Measurements from ENCODE around the gene RD3L. TPM values are rescaled to one million over a fixed set of nuclear protein-coding genes. Genes with fewer than 3 reads are reported as not detected.

The RD3L gene
- total and polyA plus RNA-seq, 2 of the 13 experiments (the other 11 are each of a cell fraction or from before 2014, with no cell fraction given) = not detected

DNA sequence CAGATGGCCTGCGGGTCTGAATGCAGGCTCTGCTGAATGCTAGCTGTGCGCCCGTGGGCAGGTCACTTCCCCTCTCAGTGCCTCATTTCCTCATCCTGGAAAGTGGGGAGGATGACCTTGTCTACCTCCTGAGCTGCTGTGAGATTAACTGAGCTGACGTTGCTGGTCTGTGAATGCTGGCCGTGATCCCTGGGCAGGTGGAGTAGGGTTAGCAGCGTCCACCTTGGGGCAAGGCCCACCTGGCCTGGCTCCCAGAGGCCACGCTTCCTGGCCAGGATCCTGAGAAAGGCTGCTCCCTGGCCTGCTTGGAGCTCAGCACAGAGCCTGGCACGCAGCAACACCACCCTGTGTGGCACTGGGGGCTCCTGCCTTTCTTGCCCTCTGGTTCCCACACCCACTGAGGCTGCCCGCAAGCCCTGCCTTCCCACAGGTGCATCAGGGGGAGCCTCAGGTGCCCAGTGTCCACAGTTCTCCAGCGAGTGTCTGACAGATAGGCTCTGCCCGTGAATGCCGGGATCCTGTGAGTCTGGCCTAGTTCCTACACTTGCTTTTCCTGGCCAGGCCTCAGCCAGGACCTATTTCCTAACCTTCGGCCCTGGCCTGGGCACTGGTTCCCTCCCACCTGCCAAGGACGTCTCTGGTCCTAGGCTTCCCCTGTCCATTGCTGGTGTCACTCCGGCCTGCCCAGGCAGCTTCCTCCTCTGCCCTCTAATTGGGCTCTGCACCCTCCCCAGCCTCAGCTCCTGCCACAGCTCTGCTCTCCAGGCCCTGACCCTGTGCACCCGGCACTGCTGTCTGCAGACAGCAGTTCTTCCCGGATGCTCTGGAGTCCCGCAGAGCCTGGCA lies 51.3 kb downstream of the RD3L start (continued):
- TF ChIP-seq, protein P1, sequence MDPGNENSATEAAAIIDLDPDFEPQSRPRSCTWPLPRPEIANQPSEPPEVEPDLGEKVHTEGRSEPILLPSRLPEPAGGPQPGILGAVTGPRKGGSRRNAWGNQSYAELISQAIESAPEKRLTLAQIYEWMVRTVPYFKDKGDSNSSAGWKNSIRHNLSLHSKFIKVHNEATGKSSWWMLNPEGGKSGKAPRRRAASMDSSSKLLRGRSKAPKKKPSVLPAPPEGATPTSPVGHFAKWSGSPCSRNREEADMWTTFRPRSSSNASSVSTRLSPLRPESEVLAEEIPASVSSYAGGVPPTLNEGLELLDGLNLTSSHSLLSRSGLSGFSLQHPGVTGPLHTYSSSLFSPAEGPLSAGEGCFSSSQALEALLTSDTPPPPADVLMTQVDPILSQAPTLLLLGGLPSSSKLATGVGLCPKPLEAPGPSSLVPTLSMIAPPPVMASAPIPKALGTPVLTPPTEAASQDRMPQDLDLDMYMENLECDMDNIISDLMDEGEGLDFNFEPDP (CRISPR knock-in tag; conservative IDR thresholded peaks at IDR 0.05) = no peak
- no peak for TF ChIP-seq PRMT3 (CRISPR knock-in tag; IDR thresholded peaks at IDR 0.05; ENCODE audit: borderline replicate concordance, low read depth)
- no peak for TF ChIP-seq ZNF558 (CRISPR knock-in tag; IDR thresholded peaks at IDR 0.05; ENCODE audit: borderline replicate concordance)
- TF ChIP-seq ZNF766 (CRISPR knock-in tag; IDR thresholded peaks at IDR 0.05; ENCODE audit: borderline replicate concordance) = no peak
- TF ChIP-seq RFX3 (CRISPR knock-in tag; IDR thresholded peaks at IDR 0.05) = no peak
- peak; percentile 59; the same call in 1 of the 2 replicates for TF ChIP-seq ZNF776 (CRISPR knock-in tag; IDR thresholded peaks at IDR 0.05)
- TF ChIP-seq, protein P2, sequence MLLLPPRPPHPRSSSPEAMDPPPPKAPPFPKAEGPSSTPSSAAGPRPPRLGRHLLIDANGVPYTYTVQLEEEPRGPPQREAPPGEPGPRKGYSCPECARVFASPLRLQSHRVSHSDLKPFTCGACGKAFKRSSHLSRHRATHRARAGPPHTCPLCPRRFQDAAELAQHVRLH (CRISPR knock-in tag; IDR thresholded peaks at IDR 0.05; ENCODE audit: borderline replicate concordance, low read depth) = no peak
- 0 out of 2 replicates have a peak, but pooled peaks have one; percentile 38 for TF ChIP-seq SALL2 (CRISPR knock-in tag; IDR thresholded peaks at IDR 0.05)
- no peak for TF ChIP-seq HOXA9 (CRISPR knock-in tag; IDR thresholded peaks at IDR 0.05; ENCODE audit: borderline replicate concordance)
- TF ChIP-seq, protein P3, sequence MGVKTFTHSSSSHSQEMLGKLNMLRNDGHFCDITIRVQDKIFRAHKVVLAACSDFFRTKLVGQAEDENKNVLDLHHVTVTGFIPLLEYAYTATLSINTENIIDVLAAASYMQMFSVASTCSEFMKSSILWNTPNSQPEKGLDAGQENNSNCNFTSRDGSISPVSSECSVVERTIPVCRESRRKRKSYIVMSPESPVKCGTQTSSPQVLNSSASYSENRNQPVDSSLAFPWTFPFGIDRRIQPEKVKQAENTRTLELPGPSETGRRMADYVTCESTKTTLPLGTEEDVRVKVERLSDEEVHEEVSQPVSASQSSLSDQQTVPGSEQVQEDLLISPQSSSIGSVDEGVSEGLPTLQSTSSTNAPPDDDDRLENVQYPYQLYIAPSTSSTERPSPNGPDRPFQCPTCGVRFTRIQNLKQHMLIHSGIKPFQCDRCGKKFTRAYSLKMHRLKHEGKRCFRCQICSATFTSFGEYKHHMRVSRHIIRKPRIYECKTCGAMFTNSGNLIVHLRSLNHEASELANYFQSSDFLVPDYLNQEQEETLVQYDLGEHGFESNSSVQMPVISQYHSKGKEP (CRISPR knock-in tag; IDR thresholded peaks at IDR 0.05) = no peak
- no peak for TF ChIP-seq ZBTB42 (CRISPR knock-in tag; IDR thresholded peaks at IDR 0.05)
- TF ChIP-seq, protein P4, sequence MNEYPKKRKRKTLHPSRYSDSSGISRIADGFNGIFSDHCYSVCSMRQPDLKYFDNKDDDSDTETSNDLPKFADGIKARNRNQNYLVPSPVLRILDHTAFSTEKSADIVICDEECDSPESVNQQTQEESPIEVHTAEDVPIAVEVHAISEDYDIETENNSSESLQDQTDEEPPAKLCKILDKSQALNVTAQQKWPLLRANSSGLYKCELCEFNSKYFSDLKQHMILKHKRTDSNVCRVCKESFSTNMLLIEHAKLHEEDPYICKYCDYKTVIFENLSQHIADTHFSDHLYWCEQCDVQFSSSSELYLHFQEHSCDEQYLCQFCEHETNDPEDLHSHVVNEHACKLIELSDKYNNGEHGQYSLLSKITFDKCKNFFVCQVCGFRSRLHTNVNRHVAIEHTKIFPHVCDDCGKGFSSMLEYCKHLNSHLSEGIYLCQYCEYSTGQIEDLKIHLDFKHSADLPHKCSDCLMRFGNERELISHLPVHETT (CRISPR knock-in tag; conservative IDR thresholded peaks at IDR 0.05) = 0 out of 2 replicates have a peak, but pooled peaks have one; percentile 38
- no peak for TF ChIP-seq ARNTL (CRISPR knock-in tag; IDR thresholded peaks at IDR 0.05)
- TF ChIP-seq DMAP1 (CRISPR knock-in tag; IDR thresholded peaks at IDR 0.05) = 0 out of 2 replicates have a peak, but pooled peaks have one; percentile 10
- no peak for TF ChIP-seq ZEB1 (IDR thresholded peaks at IDR 0.05; ENCODE audit: insufficient replicate concordance, low read depth)
- TF ChIP-seq, protein P5, sequence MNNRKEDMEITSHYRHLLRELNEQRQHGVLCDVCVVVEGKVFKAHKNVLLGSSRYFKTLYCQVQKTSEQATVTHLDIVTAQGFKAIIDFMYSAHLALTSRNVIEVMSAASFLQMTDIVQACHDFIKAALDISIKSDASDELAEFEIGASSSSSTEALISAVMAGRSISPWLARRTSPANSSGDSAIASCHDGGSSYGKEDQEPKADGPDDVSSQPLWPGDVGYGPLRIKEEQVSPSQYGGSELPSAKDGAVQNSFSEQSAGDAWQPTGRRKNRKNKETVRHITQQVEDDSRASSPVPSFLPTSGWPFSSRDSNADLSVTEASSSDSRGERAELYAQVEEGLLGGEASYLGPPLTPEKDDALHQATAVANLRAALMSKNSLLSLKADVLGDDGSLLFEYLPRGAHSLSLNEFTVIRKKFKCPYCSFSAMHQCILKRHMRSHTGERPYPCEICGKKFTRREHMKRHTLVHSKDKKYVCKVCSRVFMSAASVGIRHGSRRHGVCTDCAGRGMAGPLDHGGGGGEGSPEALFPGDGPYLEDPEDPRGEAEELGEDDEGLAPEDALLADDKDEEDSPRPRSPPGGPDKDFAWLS (CRISPR knock-in tag; IDR thresholded peaks at IDR 0.05; ENCODE audit: borderline replicate concordance) = no peak
- 0 out of 2 replicates have a peak, but pooled peaks have one; percentile 26 for TF ChIP-seq ZNF441 (CRISPR knock-in tag; IDR thresholded peaks at IDR 0.05; ENCODE audit: borderline replicate concordance)
- TF ChIP-seq AHR (CRISPR knock-in tag; IDR thresholded peaks at IDR 0.05) = no peak
- no peak for TF ChIP-seq ZNF552 (CRISPR knock-in tag; IDR thresholded peaks at IDR 0.05; ENCODE audit: borderline replicate concordance)
- TF ChIP-seq ZNF546 (CRISPR knock-in tag; conservative IDR thresholded peaks at IDR 0.05) = no peak
